ENCODE results near the gene HIGD1B. TPM values are rescaled to one million over a fixed set of nuclear protein-coding genes. Genes with fewer than 3 reads are reported as not detected.

The HIGD1B gene
- total RNA-seq, 4 donors from 2014 or later = not detected

- Histone ChIP-seq H3K27ac (no peak overlapping the region), H3K4me3 (no peak overlapping the region), H3K9me3 (no peaks in the 10 kb centered on the region), H3K27me3 (no peaks in the 10 kb centered on the region), H3K36me3 (peaks cover 92% of the 10 kb centered on the region), H3K4me1 (no peaks in the 10 kb centered on the region)
- no peak for DNase-seq (ENCODE audit: low spot score in 2 of 2)
- no peak for TF ChIP-seq EP300 (IDR thresholded peaks at IDR 0.05)
- no peak for TF ChIP-seq POLR2AphosphoS5 (IDR thresholded peaks at IDR 0.05)
- no peak for TF ChIP-seq CTCF (IDR thresholded peaks at IDR 0.05)
- TF ChIP-seq POLR2A (IDR thresholded peaks at IDR 0.05) = no peak
- 95% methylated on average over 3 of the region's 3 CpGs for WGBS
These were observed 20.2 kb downstream of the HIGD1B start for GRCh38 chr17:44867841-44868240.

DNA sequence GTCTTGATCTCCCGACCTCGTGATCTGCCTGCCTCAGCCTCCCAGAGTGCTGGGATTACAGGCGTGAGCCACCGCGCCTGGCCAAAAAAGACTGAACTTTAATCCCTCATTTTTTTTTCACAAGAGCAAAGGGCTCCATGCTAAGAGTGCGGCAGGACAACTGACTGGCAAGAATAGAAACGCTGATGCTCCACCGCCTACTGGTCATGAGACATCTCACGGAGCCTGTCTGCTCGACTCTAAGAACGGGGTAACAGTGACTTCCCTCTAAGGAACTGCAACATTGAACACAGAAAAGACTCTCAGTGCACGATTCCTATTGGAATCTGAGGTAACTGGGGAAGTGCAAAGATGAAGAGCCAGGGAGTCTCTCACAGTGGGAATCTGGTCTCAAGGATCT lies 23.9 kb downstream of the HIGD1B start:
- WGBS = 95% methylated on average over 12 of the region's 12 CpGs
- H3K9me3 ChIP-seq = no peaks in the 10 kb centered on the region
- no peak for DNase-seq (ENCODE audit: low spot score in 2 of 2)
- no peaks in the 10 kb centered on the region for H3K27me3 ChIP-seq
- H3K27ac ChIP-seq = no peak overlapping the region
- no peaks in the 10 kb centered on the region for H3K4me1 ChIP-seq
- no peak overlapping the region for H3K4me3 ChIP-seq
- peaks cover 96% of the 10 kb centered on the region for H3K36me3 ChIP-seq
- no peak for TF ChIP-seq POLR2AphosphoS5 (IDR thresholded peaks at IDR 0.05)
- no peak for TF ChIP-seq EP300 (IDR thresholded peaks at IDR 0.05)
- TF ChIP-seq POLR2A (IDR thresholded peaks at IDR 0.05) = no peak
- TF ChIP-seq CTCF (IDR thresholded peaks at IDR 0.05) = no peak

DNA sequence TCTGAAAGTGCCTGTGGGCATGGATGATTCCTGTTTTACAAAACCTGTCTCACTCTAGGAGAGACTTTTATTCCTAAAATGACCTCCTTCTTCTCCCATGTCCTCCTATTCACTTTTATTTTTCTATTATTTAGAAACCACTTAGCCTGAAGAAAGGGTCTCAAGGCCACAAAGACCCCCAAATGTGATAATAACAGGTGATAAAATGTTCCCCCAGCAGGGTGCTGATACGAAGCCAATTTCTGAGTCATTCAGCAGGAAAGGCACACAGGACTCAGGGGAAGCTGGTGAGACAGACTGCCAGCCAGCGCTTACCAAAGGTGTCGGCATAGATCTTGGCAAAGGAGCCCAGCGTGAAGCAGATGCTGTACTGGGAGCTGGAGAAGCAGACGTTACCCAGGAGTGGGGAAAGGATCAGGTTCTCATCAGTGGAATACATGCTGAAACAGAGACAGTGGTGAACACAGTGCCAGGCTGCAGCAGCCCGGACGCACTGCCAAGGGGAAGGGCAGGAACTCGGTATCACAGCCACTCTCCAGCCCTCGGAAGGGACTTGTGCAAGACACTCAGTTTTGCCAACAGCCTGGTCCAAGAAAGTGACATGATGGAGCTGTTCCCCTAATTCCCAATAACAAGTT lies 24.6 kb downstream of the HIGD1B start:
- H3K36me3 ChIP-seq = peaks cover 96% of the 10 kb centered on the region

GRCh38 chr17:44875761-44876160 lies 28.1 kb downstream of the HIGD1B start:
- Histone ChIP-seq H3K4me3 (no peak overlapping the region), H3K4me1 (no peaks in the 10 kb centered on the region), H3K27ac (no peak overlapping the region), H3K27me3 (no peaks in the 10 kb centered on the region), H3K36me3 (peaks cover 96% of the 10 kb centered on the region), H3K9me3 (no peaks in the 10 kb centered on the region)
- DNase-seq (ENCODE audit: low spot score in 2 of 2) = no peak
- 93% methylated on average over 6 of the region's 6 CpGs for WGBS
- no peak for TF ChIP-seq POLR2AphosphoS5 (IDR thresholded peaks at IDR 0.05)
- TF ChIP-seq CTCF (IDR thresholded peaks at IDR 0.05) = no peak
- TF ChIP-seq POLR2A (IDR thresholded peaks at IDR 0.05) = no peak
- TF ChIP-seq EP300 (IDR thresholded peaks at IDR 0.05) = no peak

More for the DNA sequence above, 24.6 kb downstream of the HIGD1B start:
- Histone ChIP-seq H3K4me1 (no peaks in the 10 kb centered on the region), H3K4me3 (no peak overlapping the region), H3K27me3 (no peaks in the 10 kb centered on the region), H3K27ac (no peak overlapping the region), H3K9me3 (no peaks in the 10 kb centered on the region)
- TF ChIP-seq CTCF (IDR thresholded peaks at IDR 0.05) = no peak
- no peak for TF ChIP-seq POLR2A (IDR thresholded peaks at IDR 0.05)
- TF ChIP-seq EP300 (IDR thresholded peaks at IDR 0.05) = no peak
- TF ChIP-seq POLR2AphosphoS5 (IDR thresholded peaks at IDR 0.05) = no peak
- 68% methylated on average over 9 of the region's 9 CpGs for WGBS
- no peak for DNase-seq (ENCODE audit: low spot score in 2 of 2)

DNA sequence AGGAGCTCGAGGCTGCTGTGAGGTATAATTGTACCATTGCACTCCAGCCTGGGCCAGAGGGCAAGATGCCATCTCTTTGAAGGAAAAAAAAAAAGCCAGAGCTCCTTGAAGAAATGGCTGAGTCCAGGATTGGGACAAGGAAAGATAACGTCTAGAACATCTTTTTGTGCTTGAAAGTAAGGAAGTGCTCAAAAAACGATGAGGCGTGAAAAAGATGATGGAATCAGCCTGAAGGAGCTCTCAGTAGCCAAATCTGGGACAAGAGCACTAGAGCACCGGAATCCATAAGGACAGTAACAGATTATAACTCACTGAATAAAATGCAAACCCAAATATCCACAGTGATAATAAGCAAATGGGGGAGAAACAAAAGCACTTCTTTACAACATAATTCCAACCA lies 29.4 kb downstream of the HIGD1B start:
- 76% methylated on average over 5 of the region's 5 CpGs for WGBS
- TF ChIP-seq POLR2AphosphoS5 (IDR thresholded peaks at IDR 0.05) = no peak
- TF ChIP-seq POLR2A (IDR thresholded peaks at IDR 0.05) = no peak
- no peak for TF ChIP-seq EP300 (IDR thresholded peaks at IDR 0.05)
- no peak for TF ChIP-seq CTCF (IDR thresholded peaks at IDR 0.05)
- Histone ChIP-seq H3K4me1 (no peaks in the 10 kb centered on the region), H3K4me3 (no peak overlapping the region), H3K9me3 (no peaks in the 10 kb centered on the region), H3K27ac (no peak overlapping the region), H3K36me3 (peaks cover 93% of the 10 kb centered on the region), H3K27me3 (no peaks in the 10 kb centered on the region)
- no peak for DNase-seq (ENCODE audit: low spot score in 2 of 2)

Measured in suprapubic skin (tissue), 4 donors.